ENCODE results near the gene STC2. TPM values are rescaled to one million over a fixed set of nuclear protein-coding genes. Genes with fewer than 3 reads are reported as not detected.

STC2 gene
- total and polyA plus RNA-seq, 2 experiments from 2014 or later: 27.3 to 132 TPM

- Histone ChIP-seq H3K4me3 (no peak overlapping the region), H3K27ac (ENCODE audit: low read depth) (no peak overlapping the region), H2AFZ (no peak overlapping the region), H3K36me3 (ENCODE audit: insufficient read depth) (no peaks in the 10 kb centered on the region; the same call in 1 of the 2 replicates), H3F3A (replicated peaks; ENCODE audit: low read depth) (peaks cover 8% of the 10 kb centered on the region; the same call in 1 of the 2 replicates), H3K9me2 (ENCODE audit: insufficient read depth) (no peaks in the 10 kb centered on the region; the same call in 1 of the 2 replicates), H3K79me2 (replicated peaks; ENCODE audit: insufficient read depth) (no peaks in the 10 kb centered on the region), H4K20me1 (replicated peaks; ENCODE audit: insufficient read depth) (no peaks in the 10 kb centered on the region), H3K4me1 (ENCODE audit: insufficient read depth) (peaks cover 9% of the 10 kb centered on the region), H3K27me3 (ENCODE audit: insufficient read depth) (no peaks in the 10 kb centered on the region), H3K4me2 (no peak overlapping the region)
- Mint-ChIP-seq H3K36me3 (ENCODE audit: low read depth) (peaks cover 32% of the 10 kb centered on the region), H3K27ac (no peak overlapping the region), H3K9me3 (peaks cover 16% of the 10 kb centered on the region), H3K27me3 (ENCODE audit: insufficient read depth, low read depth, poor library complexity) (peaks cover 30% of the 10 kb centered on the region), H3K4me3 (no peak overlapping the region), H3K4me1 (peaks cover 27% of the 10 kb centered on the region)
- TF ChIP-seq CTCF (conservative IDR thresholded peaks at IDR 0.05; ENCODE audit: low read depth in 2 of 2): 0 out of 4 replicates have a peak, but pooled peaks of 1 of the 2 experiments have one; percentile 9
- TF ChIP-seq, protein P1, sequence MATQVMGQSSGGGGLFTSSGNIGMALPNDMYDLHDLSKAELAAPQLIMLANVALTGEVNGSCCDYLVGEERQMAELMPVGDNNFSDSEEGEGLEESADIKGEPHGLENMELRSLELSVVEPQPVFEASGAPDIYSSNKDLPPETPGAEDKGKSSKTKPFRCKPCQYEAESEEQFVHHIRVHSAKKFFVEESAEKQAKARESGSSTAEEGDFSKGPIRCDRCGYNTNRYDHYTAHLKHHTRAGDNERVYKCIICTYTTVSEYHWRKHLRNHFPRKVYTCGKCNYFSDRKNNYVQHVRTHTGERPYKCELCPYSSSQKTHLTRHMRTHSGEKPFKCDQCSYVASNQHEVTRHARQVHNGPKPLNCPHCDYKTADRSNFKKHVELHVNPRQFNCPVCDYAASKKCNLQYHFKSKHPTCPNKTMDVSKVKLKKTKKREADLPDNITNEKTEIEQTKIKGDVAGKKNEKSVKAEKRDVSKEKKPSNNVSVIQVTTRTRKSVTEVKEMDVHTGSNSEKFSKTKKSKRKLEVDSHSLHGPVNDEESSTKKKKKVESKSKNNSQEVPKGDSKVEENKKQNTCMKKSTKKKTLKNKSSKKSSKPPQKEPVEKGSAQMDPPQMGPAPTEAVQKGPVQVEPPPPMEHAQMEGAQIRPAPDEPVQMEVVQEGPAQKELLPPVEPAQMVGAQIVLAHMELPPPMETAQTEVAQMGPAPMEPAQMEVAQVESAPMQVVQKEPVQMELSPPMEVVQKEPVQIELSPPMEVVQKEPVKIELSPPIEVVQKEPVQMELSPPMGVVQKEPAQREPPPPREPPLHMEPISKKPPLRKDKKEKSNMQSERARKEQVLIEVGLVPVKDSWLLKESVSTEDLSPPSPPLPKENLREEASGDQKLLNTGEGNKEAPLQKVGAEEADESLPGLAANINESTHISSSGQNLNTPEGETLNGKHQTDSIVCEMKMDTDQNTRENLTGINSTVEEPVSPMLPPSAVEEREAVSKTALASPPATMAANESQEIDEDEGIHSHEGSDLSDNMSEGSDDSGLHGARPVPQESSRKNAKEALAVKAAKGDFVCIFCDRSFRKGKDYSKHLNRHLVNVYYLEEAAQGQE (IDR thresholded peaks at IDR 0.05; ENCODE audit: unreplicated experiment): no peak
- ATAC-seq (no peak), DNase-seq (ENCODE audit: low spot score) (no peak)
These were observed 17.1 kb downstream of the STC2 start for GRCh38 chr5:173310861-173311785.

- H3K4me1 Mint-ChIP-seq: peaks cover 20% of the 10 kb centered on the region
- Histone ChIP-seq H2AFZ (no peak overlapping the region), H3K9me2 (ENCODE audit: insufficient read depth) (no peaks in the 10 kb centered on the region; the same call in 1 of the 2 replicates), H3K36me3 (ENCODE audit: insufficient read depth) (no peaks in the 10 kb centered on the region; the same call in 1 of the 2 replicates), H3K4me2 (no peak overlapping the region), H3K4me1 (ENCODE audit: insufficient read depth) (peaks cover 11% of the 10 kb centered on the region), H3K4me3 (no peak overlapping the region), H3F3A (replicated peaks; ENCODE audit: low read depth) (peaks cover 8% of the 10 kb centered on the region; the same call in 1 of the 2 replicates), H3K27me3 (ENCODE audit: insufficient read depth) (no peaks in the 10 kb centered on the region), H4K20me1 (replicated peaks; ENCODE audit: insufficient read depth) (no peaks in the 10 kb centered on the region), H3K79me2 (replicated peaks; ENCODE audit: insufficient read depth) (no peaks in the 10 kb centered on the region), H3K27ac (ENCODE audit: low read depth) (no peak overlapping the region)
- H3K9me3 Mint-ChIP-seq: peaks cover 16% of the 10 kb centered on the region
- H3K36me3 Mint-ChIP-seq (ENCODE audit: low read depth): peaks cover 25% of the 10 kb centered on the region
- H3K27ac Mint-ChIP-seq: no peak overlapping the region
- DNase-seq (ENCODE audit: low spot score) (no peak), ATAC-seq (no peak)
- H3K4me3 Mint-ChIP-seq: no peak overlapping the region
- H3K27me3 Mint-ChIP-seq (ENCODE audit: insufficient read depth, low read depth, poor library complexity): peaks cover 29% of the 10 kb centered on the region
- TF ChIP-seq, protein P1 (IDR thresholded peaks at IDR 0.05; ENCODE audit: unreplicated experiment): no peak
- TF ChIP-seq EZH2 (IDR thresholded peaks at IDR 0.05; ENCODE audit: low read depth, unreplicated experiment) (no peak), EZH2phosphoT487 (IDR thresholded peaks at IDR 0.05; ENCODE audit: unreplicated experiment) (no peak), CREB1 (CRISPR knock-in tag; IDR thresholded peaks at IDR 0.05; ENCODE audit: low read depth) (no peak)
These were observed 17.9 kb downstream of the STC2 start for GRCh38 chr5:173310218-173310769.

Data from GM23338 (cell line).